ENCODE measurements around the gene GNG10. TPM values are rescaled to one million over a fixed set of nuclear protein-coding genes. Genes with fewer than 3 reads are reported as not detected.
"Not testable (repeated sequence)": the region's sequence is repeated elsewhere in the genome, so short reads cannot be mapped to it uniquely, and the experiment has no call there.

The GNG10 gene
- total RNA-seq, 1 donor from 2014 or later = 30.9 TPM

DNA sequence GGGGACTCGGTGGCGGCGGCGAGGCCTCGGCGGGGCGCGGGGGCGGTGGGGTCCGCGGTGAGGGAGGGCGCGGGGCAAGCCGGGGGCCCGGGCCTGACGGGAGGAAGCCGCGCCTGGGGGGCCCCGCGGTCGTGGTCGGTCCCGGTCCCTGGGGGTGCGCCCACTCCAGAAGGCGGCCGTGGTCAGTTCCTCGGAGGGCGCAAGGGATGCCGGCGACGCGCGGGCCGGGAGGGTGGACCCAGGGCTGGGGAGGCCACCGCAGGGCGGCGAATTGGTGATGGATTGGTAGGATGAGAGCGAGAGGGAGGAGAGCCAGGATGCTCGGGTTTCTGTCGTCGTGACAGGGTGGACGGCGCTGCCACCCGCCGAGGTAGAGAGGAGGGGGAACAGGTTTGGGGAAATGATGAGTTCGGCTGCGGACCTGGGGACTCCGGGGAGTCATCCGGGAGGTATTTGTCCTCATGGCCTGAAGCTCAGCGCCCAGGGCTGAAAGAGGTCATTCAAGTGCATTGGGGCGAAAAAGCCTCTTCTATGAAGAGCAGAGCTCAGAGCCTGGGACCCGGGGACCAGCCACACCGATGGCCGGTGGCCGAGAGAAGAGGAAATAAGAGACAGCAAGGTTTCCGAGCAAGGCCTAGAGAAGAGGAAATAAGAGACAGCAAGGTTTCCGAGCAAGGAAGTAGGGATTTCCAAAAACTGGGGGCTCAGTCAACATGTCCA, 557 bp downstream of the GNG10 start:
- H3K9me3 Mint-ChIP-seq = no peaks in the 10 kb centered on the region
- peak; percentile 22 for DNase-seq (ENCODE audit: low spot score)
- peaks cover 19% of the 10 kb centered on the region for H3K36me3 Mint-ChIP-seq (ENCODE audit: low read depth)
- intact Hi-C loops (cut with micrococcal nuclease) = loop anchor here (1.0 to 10.0 kb wide), 5 partner anchors 31 to 713 kb away; partner anchors contain the start of genes DNAJC25, PTGR1 and UGCG
- H3K27me3 Mint-ChIP-seq (ENCODE audit: low read depth) = no peaks in the 10 kb centered on the region
- peak overlapping the region; percentile 87 for H3K4me3 Mint-ChIP-seq (ENCODE audit: low read depth)
- peak overlapping the region; percentile 83 for H3K27ac Mint-ChIP-seq
- H3K4me1 Mint-ChIP-seq (ENCODE audit: low read depth) = peaks cover 19% of the 10 kb centered on the region

- Mint-ChIP-seq H3K36me3 (ENCODE audit: low read depth) (peaks cover 25% of the 10 kb centered on the region), H3K4me3 (ENCODE audit: low read depth) (peak overlapping the region; percentile 87), H3K4me1 (ENCODE audit: low read depth) (peaks cover 19% of the 10 kb centered on the region), H3K9me3 (no peaks in the 10 kb centered on the region), H3K27ac (peak overlapping the region; percentile 83), H3K27me3 (ENCODE audit: low read depth) (no peaks in the 10 kb centered on the region)
- intact Hi-C loops (cut with micrococcal nuclease) = loop anchor here (1.0 to 10.0 kb wide), 4 partner anchors 31 to 712 kb away; partner anchors contain the start of genes DNAJC25, PTGR1 and UGCG
- DNase-seq (ENCODE audit: low spot score) = peak; percentile 11
Measured at GRCh38 chr9:111662576-111663300, 1.3 kb downstream of the GNG10 start.

- Mint-ChIP-seq H3K4me3 (ENCODE audit: low read depth) (peak overlapping the region; percentile 87), H3K27ac (peak overlapping the region; percentile 83), H3K4me1 (ENCODE audit: low read depth) (peaks cover 19% of the 10 kb centered on the region), H3K9me3 (no peaks in the 10 kb centered on the region), H3K36me3 (ENCODE audit: low read depth) (peaks cover 31% of the 10 kb centered on the region), H3K27me3 (ENCODE audit: low read depth) (no peaks in the 10 kb centered on the region)
- no peak for DNase-seq (ENCODE audit: low spot score)
- intact Hi-C loops (cut with micrococcal nuclease) = loop anchor here (2.0 to 10.0 kb wide), 3 partner anchors 65 to 711 kb away; partner anchors contain the start of genes PTGR1 and UGCG
Measured at GRCh38 chr9:111663301-111663823, 2.0 kb downstream of the GNG10 start.

- H3K27ac Mint-ChIP-seq = no peak overlapping the region
- no peaks in the 10 kb centered on the region for H3K27me3 Mint-ChIP-seq (ENCODE audit: low read depth)
- no peak overlapping the region for H3K4me3 Mint-ChIP-seq (ENCODE audit: low read depth)
- intact Hi-C loops (cut with micrococcal nuclease) = loop anchor here (10.0 kb wide), 1 partner anchor 707 kb away; no protein-coding TSS in a partner anchor
- peaks cover 50% of the 10 kb centered on the region for H3K36me3 Mint-ChIP-seq (ENCODE audit: low read depth)
- no peaks in the 10 kb centered on the region for H3K9me3 Mint-ChIP-seq
- no peak for DNase-seq (ENCODE audit: low spot score)
- H3K4me1 Mint-ChIP-seq (ENCODE audit: low read depth) = peaks cover 9% of the 10 kb centered on the region
Measured at GRCh38 chr9:111668026-111668573, 6.7 kb downstream of the GNG10 start.

DNA sequence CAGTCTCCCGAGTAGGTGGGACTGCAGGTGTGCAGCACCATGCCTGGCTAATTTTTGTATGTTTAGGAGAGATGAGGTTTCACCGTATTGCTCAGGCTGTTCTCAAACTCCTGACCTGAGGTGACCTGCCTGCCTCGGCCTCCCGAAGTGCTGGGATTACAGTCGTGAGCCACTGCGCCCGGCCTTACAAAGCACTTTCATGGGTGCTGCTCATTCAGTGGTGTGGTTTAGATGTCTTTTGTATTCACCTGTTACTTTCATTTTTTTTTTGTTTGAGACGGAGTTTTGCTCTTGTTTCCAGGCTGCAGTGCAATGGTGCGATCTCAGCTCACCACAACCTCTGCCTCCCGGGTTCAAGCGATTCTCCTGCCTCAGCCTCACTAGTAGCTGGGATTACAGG, 7.2 kb downstream of the GNG10 start:
- not testable (repeated sequence) for H3K27ac Mint-ChIP-seq; DNase-seq (ENCODE audit: low spot score); H3K4me3 Mint-ChIP-seq (ENCODE audit: low read depth); H3K4me1 Mint-ChIP-seq (ENCODE audit: low read depth); H3K9me3 Mint-ChIP-seq; H3K27me3 Mint-ChIP-seq (ENCODE audit: low read depth)
- H3K36me3 Mint-ChIP-seq (ENCODE audit: low read depth) = peaks cover 48% of the 10 kb centered on the region
- intact Hi-C loops (cut with micrococcal nuclease) = loop anchor here (10.0 kb wide), 1 partner anchor 706 kb away; no protein-coding TSS in a partner anchor

- no peak for DNase-seq (ENCODE audit: low spot score)
- intact Hi-C loops (cut with micrococcal nuclease) = no loop called here
- H3K4me3 Mint-ChIP-seq (ENCODE audit: low read depth) = no peak overlapping the region
- no peaks in the 10 kb centered on the region for H3K9me3 Mint-ChIP-seq
- H3K27me3 Mint-ChIP-seq (ENCODE audit: low read depth) = no peaks in the 10 kb centered on the region
- no peaks in the 10 kb centered on the region for H3K4me1 Mint-ChIP-seq (ENCODE audit: low read depth)
- H3K36me3 Mint-ChIP-seq (ENCODE audit: low read depth) = peaks cover 43% of the 10 kb centered on the region
- no peak overlapping the region for H3K27ac Mint-ChIP-seq
Measured at GRCh38 chr9:111674319-111674718, 12.9 kb downstream of the GNG10 start.

DNA sequence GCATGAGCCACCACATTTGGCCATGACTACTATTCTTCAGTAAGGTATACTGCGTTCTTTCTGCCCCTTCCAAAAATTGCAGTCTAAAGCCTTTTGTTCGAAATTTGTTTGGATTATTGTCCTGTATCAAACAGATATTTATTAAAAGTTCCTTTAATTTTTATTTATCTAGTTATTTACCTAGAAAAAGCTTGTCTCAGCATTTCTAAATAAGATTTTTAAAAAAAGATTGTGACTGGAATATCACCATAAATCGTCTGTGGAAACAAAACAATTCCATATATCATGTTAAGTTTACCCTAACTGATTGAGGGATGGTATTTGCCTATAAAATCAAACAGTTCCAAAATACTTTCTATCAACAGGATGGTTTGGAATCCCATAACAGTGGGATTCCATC, 14.7 kb downstream of the GNG10 start:
- no peaks in the 10 kb centered on the region for H3K27me3 Mint-ChIP-seq (ENCODE audit: low read depth)
- no peak overlapping the region for H3K27ac Mint-ChIP-seq
- intact Hi-C loops (cut with micrococcal nuclease) = no loop called here
- no peak for DNase-seq (ENCODE audit: low spot score)
- no peaks in the 10 kb centered on the region for H3K9me3 Mint-ChIP-seq
- no peaks in the 10 kb centered on the region for H3K4me1 Mint-ChIP-seq (ENCODE audit: low read depth)
- peaks cover 38% of the 10 kb centered on the region for H3K36me3 Mint-ChIP-seq (ENCODE audit: low read depth)
- H3K4me3 Mint-ChIP-seq (ENCODE audit: low read depth) = no peak overlapping the region

DNA sequence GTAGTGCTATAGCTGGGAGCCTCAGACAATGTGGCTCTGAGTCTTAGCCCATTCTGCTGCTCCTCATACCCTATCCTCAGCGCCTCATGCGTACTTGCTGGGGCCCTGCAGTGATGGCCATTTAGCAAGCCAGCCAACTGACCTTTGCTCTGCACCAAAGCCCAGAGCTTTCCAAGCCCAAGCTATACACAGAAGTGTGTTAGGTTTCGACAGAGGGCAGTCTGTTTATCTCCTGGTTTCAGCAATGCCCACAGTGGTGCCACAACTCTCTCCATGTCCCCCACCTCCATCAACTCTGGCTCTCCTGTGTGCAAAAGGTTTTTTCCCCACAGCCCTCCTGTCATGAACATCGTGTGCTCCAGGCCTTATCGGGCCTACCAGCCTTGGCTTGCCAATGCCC, 16.9 kb downstream of the GNG10 start:
- Mint-ChIP-seq H3K9me3 (no peaks in the 10 kb centered on the region), H3K27me3 (ENCODE audit: low read depth) (no peaks in the 10 kb centered on the region), H3K27ac (peak overlapping the region; percentile 34), H3K36me3 (ENCODE audit: low read depth) (peaks cover 34% of the 10 kb centered on the region), H3K4me1 (ENCODE audit: low read depth) (no peaks in the 10 kb centered on the region), H3K4me3 (ENCODE audit: low read depth) (no peak overlapping the region)
- intact Hi-C loops (cut with micrococcal nuclease) = no loop called here
- no peak for DNase-seq (ENCODE audit: low spot score)

DNA sequence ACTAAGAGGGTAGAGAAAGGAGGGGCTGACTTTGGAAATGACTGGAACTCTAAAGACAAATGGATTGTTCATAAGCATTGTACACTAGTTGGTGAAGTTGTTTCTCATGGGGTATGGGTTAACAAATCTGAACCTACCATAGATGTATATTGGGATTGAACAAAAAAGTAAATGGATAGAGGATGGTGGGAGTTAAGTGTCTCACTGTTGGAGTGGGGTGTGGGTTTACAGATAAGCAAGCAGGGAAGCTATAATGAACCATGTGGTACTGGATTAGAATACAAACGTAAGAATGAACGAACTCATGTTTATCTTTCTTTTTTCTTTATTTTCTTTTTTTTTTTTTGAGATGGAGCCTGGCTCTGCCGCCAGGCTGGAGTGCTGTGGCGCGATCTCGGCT, 17.8 kb downstream of the GNG10 start:
- no peak for DNase-seq (ENCODE audit: low spot score)
- H3K4me1 Mint-ChIP-seq (ENCODE audit: low read depth) = no peaks in the 10 kb centered on the region
- H3K9me3 Mint-ChIP-seq = no peaks in the 10 kb centered on the region
- intact Hi-C loops (cut with micrococcal nuclease) = no loop called here
- peaks cover 30% of the 10 kb centered on the region for H3K36me3 Mint-ChIP-seq (ENCODE audit: low read depth)
- no peak overlapping the region for H3K27ac Mint-ChIP-seq
- H3K27me3 Mint-ChIP-seq (ENCODE audit: low read depth) = no peaks in the 10 kb centered on the region
- H3K4me3 Mint-ChIP-seq (ENCODE audit: low read depth) = no peak overlapping the region

DNA sequence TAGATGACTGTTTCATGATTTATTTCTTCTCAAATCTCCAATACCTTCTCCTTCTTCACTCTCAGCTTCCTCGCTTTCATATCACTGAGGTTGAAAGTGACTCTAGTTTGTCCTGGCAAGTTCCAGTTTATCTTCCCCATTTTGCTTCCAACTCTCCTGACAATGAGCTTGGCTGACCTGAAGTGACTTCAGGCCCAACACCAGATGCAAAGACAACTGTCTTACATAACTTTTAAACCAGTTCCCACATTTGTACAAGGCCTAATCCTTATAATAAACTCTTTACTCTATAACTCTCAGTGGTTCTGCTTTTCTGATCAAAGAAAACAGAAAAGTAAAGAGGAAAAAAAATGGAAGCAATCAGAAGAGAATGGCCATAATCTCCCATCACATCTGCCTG, 22.0 kb downstream of the GNG10 start:
- no peak for DNase-seq (ENCODE audit: low spot score)
- H3K4me3 Mint-ChIP-seq (ENCODE audit: low read depth) = no peak overlapping the region
- peaks cover 13% of the 10 kb centered on the region for H3K36me3 Mint-ChIP-seq (ENCODE audit: low read depth)
- intact Hi-C loops (cut with micrococcal nuclease) = no loop called here
- no peak overlapping the region for H3K27ac Mint-ChIP-seq
- H3K4me1 Mint-ChIP-seq (ENCODE audit: low read depth) = no peaks in the 10 kb centered on the region
- H3K27me3 Mint-ChIP-seq (ENCODE audit: low read depth) = no peaks in the 10 kb centered on the region
- no peaks in the 10 kb centered on the region for H3K9me3 Mint-ChIP-seq

- no peaks in the 10 kb centered on the region for H3K27me3 Mint-ChIP-seq (ENCODE audit: low read depth)
- H3K9me3 Mint-ChIP-seq = peaks cover 1% of the 10 kb centered on the region
- DNase-seq (ENCODE audit: low spot score) = no peak
Measured at GRCh38 chr9:111691672-111692329, 30.4 kb downstream of the GNG10 start.

GRCh38 chr9:111696796-111697195, 35.4 kb downstream of the GNG10 start:
- Mint-ChIP-seq H3K4me3 (ENCODE audit: low read depth) (no peak overlapping the region), H3K9me3 (peaks cover 14% of the 10 kb centered on the region), H3K27ac (no peak overlapping the region), H3K4me1 (ENCODE audit: low read depth) (peaks cover 4% of the 10 kb centered on the region), H3K36me3 (ENCODE audit: low read depth) (peaks cover 9% of the 10 kb centered on the region), H3K27me3 (ENCODE audit: low read depth) (no peaks in the 10 kb centered on the region)
- intact Hi-C loops (cut with micrococcal nuclease) = no loop called here
- no peak for DNase-seq (ENCODE audit: low spot score)

More at GRCh38 chr9:111691672-111692329, 30.4 kb downstream of the GNG10 start:
- Mint-ChIP-seq H3K27ac (no peak overlapping the region), H3K4me1 (ENCODE audit: low read depth) (no peaks in the 10 kb centered on the region), H3K36me3 (ENCODE audit: low read depth) (no peaks in the 10 kb centered on the region), H3K4me3 (ENCODE audit: low read depth) (no peak overlapping the region)
- intact Hi-C loops (cut with micrococcal nuclease) = loop anchor here (2.0 to 5.0 kb wide), 2 partner anchors 61 to 94 kb away; partner anchors contain the start of genes DNAJC25 and PTGR1
